HG02885 (cell line): ENCODE measurements around the gene PKP4.
"Not testable (repeated sequence)": the region's sequence is repeated elsewhere in the genome, so short reads cannot be mapped to it uniquely, and the experiment has no call there.

Experiments used
- ATAC-seq: cut with Tn5 transposase; IDR thresholded peaks from one replicate; pipeline ENCODE4 v1.9.1; 2021; ENCODE audit warnings: mild to moderate bottlenecking; ENCODE audit not compliant: unreplicated experiment, poor library complexity

PKP4 gene, protein sequence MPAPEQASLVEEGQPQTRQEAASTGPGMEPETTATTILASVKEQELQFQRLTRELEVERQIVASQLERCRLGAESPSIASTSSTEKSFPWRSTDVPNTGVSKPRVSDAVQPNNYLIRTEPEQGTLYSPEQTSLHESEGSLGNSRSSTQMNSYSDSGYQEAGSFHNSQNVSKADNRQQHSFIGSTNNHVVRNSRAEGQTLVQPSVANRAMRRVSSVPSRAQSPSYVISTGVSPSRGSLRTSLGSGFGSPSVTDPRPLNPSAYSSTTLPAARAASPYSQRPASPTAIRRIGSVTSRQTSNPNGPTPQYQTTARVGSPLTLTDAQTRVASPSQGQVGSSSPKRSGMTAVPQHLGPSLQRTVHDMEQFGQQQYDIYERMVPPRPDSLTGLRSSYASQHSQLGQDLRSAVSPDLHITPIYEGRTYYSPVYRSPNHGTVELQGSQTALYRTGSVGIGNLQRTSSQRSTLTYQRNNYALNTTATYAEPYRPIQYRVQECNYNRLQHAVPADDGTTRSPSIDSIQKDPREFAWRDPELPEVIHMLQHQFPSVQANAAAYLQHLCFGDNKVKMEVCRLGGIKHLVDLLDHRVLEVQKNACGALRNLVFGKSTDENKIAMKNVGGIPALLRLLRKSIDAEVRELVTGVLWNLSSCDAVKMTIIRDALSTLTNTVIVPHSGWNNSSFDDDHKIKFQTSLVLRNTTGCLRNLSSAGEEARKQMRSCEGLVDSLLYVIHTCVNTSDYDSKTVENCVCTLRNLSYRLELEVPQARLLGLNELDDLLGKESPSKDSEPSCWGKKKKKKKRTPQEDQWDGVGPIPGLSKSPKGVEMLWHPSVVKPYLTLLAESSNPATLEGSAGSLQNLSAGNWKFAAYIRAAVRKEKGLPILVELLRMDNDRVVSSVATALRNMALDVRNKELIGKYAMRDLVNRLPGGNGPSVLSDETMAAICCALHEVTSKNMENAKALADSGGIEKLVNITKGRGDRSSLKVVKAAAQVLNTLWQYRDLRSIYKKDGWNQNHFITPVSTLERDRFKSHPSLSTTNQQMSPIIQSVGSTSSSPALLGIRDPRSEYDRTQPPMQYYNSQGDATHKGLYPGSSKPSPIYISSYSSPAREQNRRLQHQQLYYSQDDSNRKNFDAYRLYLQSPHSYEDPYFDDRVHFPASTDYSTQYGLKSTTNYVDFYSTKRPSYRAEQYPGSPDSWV

GRCh38 chr2:158456309-158457066 is at the start of gene PKP4, which contains the start of gene CCDC148:
PKP4 (plus strand) TSS chr2:158456952; CDS start chr2:158533185, 76,233 bp downstream.
CCDC148 (minus strand) TSS chr2:158456753; CDS start chr2:158456439, 314 bp downstream.
- peak; percentile 92 for ATAC-seq

GRCh38 chr2:158407031-158407430 is 49.7 kb upstream of the PKP4 start:
- ATAC-seq = no peak

- no peak for ATAC-seq
These were observed 46.6 kb upstream of the PKP4 start for GRCh38 chr2:158410132-158410531.

- ATAC-seq = no peak
These were observed 45.0 kb upstream of the PKP4 start for GRCh38 chr2:158411748-158412147.

- ATAC-seq = no peak
These were observed 44.5 kb upstream of the PKP4 start for GRCh38 chr2:158412206-158412605.

GRCh38 chr2:158413581-158413980 is 43.2 kb upstream of the PKP4 start:
- ATAC-seq = no peak

- ATAC-seq = no peak
These were observed 42.2 kb upstream of the PKP4 start for GRCh38 chr2:158414538-158414937.

- ATAC-seq = no peak
These were observed 24.6 kb upstream of the PKP4 start for GRCh38 chr2:158432117-158432516.

- ATAC-seq = not testable (repeated sequence)
These were observed 23.0 kb upstream of the PKP4 start for GRCh38 chr2:158433716-158434115.

DNA sequence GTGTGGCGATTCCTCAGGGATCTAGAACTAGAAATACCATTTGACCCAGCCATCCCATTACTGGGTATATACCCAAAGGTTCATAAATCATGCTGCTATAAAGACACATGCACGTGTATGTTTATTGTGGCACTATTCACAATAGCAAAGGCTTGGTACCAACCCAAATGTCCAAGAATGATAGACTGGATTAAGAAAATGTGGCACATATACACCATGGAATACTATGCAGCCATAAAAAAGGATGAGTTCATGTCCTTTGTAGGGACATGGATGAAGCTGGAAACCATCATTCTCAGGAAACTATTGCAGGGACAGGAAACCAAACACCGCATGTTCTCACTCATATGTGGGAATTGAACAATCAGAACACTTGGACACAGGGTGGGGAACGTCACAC is 17.7 kb upstream of the PKP4 start:
- not testable (repeated sequence) for ATAC-seq

- ATAC-seq = no peak
These were observed 13.1 kb upstream of the PKP4 start for GRCh38 chr2:158443606-158444005.

- ATAC-seq = peak; percentile 33
These were observed 507 bp downstream of the PKP4 start for GRCh38 chr2:158457092-158457825.

- peak; percentile 55 for ATAC-seq
These were observed 1.3 kb downstream of the PKP4 start for GRCh38 chr2:158457826-158458616.

GRCh38 chr2:158458617-158458920 is 1.8 kb downstream of the PKP4 start:
- no peak for ATAC-seq

DNA sequence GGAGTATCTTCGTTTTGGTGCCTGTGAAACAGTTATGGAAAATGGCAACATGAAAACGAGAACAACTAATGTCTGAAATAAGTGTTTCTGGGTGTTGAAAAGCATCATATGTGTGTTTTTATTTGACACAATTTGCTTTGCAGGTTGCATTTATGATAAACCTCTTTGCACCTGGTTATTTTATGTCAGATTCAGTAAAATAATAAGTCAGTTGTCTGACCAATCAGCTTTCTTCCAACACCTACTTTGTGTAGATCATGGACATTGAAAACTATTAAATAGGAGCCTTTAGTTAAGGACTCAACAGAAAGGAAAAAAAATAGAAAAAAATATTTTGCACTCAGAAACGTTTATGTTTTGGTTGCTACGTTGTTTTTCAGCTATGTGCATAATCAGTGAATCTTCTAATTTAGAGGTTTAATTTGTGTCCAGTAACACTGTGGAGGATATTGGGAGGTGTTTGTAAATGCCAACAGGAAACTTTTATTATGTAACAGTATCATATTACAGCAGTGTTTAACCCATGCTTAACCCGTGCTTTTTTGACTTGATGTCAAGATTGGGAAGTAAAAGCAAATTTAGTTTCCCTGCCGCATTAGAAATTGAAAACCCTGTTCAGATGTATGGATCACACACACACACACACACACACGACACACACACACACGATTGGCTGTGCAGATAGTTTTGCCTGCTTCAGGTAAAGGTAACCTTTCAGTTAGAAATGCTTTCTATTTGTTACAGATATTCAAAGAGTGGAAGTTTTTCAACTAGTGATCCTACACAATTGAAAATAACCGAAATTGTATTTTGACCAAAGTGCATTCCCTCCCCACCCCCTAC is 2.6 kb downstream of the PKP4 start:
- ATAC-seq = no peak

DNA sequence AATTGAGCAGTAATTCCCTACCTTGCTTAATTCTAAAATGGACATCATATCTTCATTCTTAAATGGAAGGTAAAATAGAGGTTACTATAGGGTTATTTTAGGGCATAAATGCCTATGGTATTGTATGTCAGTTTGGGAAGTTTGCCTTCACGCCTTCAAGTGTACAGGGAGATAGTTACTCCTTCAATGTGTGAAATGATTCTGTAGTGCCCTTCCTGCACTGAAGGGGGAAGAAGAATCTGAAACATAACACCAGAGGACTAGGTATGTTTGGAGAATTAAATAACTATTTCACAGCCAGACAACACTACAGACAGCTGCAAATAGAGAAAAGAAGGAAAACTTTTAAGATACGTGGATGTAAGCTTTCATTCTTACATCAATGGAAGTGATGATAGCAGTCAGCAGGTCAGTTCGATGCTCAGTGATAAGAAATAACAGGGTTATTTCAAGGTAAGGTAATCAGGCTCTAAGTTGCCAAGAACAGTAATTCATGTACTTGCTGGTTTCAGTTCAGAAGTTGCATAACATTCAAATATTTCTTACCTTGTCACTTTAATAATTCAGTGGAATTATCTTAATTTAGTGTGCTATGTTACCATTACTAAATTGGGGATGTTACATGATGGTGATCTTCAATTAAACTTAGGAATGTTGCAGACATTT is 4.0 kb downstream of the PKP4 start:
- ATAC-seq = no peak

DNA sequence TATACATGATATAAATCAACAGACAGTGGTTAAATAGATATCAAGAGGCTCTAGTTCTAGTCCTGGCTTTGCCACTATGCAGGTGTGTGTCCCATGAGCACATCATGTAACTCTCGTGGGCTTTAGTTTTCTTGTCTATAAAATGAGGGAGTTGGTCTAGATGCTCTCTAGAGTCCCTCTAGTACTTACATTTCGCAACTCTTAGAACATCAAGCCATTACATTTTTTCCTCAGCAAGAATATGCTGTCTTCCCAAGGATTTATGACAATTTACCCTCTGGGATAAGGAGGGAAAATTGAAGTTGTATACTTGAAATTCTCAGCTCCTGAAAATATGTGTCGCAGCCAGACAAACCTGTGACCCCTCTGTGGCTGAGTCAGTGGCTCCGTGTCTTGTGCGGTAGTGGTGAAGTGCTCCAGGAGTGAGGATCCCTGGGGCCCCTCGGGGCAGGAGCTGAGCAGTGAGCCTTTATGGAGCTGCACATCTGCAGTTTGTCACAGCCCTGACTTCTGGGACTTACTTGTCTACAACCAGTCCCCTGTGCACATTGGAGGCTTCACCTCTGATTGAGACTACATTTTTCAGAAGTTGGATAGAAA is 6.8 kb downstream of the PKP4 start:
- ATAC-seq = no peak
